HG03378 (cell line): Measurements from ENCODE around the gene HGF.

Experiments
- ATAC-seq: cut with Tn5 transposase; IDR thresholded peaks from one replicate; pipeline ENCODE4 v1.9.1; 2021; ENCODE audit warnings: mild to moderate bottlenecking, moderate library complexity; ENCODE audit not compliant: unreplicated experiment

Gene HGF

DNA sequence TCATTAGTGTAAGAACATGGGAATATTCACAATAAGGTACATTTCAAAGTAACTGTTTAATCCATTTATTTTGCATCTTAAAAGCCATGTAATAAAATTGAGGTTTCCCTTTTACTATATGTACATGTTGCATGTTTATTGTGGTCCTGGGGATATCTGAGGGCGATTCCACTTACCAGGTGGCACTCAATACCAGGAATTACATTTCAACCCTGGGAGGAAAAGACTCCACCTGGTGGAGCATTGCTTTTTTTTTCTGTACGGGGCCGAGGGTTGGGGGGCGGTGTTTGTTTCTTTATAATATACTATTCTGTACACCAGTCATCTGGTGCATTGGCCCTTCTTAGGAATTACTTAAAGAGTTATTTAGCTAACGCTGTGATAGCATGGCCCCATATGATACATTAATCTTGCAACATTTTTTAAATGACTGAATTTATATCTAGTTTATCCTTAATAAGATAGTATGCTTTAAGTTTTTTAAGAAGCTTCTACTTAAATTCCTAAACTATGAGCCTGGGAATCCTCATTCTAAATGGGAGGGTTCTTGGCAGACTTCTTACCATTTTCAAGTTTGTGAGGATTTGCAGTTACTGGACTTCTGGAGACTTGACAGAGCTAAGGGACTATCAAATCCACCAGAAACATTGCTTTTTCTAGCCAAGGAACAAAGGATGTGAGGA is 7.2 kb upstream of the HGF start:
- ATAC-seq: no peak

DNA sequence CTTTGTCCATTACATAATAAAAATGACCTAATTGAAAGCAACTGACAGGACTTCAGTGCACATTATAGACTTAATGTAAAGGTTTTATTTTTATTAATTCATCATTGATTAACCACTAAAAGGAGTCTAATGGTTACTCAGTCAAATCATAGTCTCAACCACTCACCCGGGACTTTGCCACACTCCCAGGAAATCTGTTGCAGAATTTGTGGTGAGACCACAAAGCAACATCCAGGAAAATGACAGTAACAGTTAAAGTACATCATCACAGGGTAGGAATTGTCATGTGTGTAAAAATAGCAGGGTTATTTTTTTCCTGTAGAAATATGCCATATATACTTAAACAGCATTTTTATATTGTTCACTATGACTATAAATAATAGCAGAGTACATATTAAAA is 6.3 kb upstream of the HGF start:
- no peak for ATAC-seq

DNA sequence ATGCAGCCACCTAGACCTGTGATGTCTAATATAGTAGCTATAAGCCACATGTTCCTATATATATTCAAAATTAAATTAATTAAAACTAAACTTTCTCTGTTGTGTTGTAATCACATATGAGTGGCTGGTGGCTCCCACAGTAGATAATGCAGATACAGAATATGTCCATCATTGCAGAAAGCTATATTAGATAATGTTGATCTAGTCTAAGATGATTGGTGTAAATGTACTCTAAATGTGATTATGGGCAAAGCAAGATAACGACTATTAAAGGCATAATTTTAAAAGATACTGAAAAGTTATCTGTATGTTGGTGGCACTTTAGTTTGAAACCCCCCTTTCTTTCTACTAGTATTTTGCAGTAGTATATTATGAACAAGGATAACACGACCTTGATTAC is 5.7 kb upstream of the HGF start:
- no peak for ATAC-seq

DNA sequence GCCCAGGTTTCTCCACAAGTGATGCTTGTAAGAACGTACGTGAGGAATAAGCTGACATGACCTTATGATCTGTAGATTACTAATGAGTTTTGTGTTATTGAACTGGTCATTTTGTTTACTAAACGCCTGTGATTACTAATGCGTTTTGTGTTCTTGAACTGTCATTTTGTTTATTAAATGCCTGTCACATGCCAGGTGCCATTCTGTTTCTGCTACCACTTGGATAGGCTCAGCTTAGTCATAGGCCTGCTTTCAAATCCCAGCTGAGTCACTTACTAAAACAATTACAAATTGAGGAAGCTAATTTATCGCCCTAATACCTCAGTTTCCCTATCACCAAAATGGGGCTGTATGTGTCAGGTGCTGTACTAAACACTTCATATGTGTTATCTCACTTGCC is 4.7 kb upstream of the HGF start:
- no peak for ATAC-seq

DNA sequence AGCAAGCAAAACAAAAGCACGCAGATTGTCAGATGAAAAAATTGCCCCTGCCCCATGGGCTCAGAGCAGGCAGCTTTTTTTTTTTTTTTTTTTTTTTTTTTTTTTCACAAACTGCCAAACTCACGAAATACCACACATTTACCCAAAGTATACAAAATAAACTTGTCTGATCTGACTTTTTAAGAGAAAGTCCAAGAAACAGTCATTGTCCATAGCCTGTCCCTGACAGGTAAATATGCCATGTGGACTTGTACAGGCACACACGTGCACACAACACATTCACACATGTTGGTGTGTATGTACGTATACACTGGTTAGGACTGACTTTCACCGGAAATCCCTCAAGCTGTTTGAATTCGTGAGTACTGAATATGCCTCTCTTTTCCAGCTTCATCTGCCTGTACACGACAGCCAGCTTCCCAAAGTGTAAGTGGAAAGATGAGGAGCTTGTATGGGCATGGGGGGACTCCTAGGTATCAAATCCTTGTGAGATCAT is 929 bp upstream of the HGF start:
- no peak for ATAC-seq

DNA sequence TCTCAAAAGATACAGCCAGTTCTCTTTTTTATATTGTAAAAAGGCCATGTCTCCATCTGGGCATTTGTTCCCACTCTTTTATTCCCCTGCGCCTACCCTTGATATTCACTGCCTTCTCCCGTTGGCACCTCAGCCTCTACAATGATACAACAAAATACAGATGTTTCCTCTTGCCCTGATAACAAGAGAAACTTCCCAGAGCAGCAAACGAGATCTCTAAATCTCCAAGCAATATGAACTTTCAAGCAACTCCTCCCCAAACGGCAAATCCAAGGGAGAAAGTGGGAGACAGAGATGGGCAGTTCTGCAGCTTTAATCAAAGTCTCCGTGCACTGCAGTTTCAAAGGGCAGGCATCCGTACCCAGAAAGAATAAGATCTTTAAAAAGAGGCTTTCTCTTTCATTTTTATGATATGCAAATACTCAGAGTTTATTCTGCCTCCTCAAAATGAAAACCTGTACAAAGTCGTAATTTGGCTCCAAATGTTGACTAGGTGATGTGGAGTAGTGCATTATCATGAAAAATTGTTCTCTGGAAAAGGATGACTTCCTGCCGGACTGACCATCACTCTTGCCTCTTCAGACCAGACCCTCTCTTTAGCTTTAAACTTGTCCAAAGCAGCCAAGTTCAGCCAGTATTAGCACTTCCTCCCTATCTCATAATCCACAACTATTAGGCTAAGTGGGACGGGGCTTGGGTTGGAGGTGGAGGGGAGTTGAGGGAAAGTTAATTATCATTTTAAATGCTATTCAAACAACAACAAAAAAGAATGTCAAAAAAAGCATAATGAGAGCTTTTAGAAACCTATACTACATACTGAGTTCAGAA is 682 bp downstream of the HGF start:
- ATAC-seq: no peak

DNA sequence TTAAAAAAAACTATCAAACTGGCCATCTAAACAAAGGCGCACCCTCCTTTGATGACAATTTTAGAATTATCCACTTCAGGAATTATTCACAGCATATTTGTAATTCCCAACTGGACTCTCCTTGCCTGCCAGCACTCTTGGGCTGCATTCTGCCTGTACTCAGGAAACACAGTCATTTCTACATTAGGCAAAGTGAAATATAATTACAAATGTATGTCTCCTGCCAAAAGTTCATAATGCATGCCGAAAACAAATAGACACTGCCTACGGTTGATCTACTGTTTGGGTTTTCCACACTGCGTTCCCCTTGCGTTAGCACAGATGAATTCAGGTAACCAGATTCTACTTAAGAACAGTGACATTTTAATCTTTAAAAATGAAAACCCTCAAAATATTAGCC is 1.9 kb downstream of the HGF start:
- no peak for ATAC-seq

DNA sequence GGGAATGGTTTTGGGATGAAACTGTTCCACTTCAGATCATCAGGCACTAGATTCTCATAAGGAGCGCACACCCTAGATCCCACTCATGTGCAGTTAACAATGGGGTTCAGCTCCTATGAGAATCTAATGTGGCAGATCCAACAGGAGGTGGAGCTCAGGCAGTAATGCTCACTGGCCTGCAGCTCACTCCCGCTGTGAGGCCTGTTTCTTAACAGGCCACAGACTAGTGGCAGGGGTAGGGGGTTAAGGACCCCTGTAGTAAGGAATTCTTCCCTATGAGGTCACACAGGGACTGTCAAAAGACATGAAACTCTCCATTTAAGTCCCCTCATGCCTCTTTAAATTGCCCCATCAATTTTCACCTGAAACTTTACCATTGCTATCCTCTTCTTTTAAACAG is 8.0 kb downstream of the HGF start:
- ATAC-seq: no peak

DNA sequence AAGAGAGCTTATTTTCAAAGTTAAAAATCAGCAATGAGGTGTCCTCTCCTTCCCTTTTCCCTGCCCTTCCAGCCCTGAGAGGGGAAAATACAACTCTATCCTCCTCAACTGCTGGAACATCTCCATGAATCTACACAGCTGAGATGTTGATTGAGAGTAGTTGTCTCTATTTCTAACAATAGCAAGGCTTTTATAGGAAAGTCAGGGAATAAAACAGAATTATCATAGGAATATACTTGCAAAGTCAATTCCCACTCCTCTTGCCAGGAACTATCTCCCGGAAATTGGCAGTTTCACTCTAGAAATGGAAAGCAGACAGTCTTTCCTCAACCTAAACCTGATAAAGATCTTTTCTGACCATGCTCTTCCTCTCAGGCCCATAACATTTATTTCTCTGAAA is 8.8 kb downstream of the HGF start:
- no peak for ATAC-seq

DNA sequence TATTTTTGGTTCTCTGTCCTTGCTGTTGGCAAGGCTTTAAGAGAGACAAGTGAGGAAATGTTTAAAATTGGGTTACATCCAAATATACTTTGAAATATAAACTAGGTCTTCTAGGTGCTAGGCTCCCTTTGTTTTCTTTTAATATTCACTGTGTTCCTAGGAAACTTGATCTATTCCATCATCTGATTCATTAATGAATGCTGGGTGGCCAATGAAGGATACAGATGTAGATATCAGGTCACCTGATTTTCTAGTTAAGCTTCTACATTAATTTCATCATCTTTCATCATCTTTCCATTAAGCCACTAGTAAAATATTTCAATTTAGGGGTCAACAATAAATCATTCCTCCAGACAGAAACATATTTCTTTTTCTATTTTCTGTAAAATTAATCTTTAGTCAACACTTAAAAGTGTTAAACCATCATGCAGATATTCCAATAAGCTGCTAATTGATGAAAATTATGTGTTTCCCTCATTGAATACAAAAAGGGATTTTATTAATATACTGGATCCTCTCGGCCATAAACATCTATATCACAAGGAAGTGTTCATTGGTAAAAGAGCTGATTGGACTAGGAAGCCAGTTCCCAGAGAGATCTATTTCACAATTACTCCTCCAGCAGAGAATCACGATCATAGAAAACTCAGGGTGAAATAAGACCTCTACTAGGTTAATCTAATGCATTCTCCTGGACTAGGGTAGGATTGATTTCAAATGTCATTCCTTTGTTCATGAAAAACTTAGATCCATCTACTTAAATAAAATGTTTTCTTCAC is 14.7 kb downstream of the HGF start:
- ATAC-seq: no peak

DNA sequence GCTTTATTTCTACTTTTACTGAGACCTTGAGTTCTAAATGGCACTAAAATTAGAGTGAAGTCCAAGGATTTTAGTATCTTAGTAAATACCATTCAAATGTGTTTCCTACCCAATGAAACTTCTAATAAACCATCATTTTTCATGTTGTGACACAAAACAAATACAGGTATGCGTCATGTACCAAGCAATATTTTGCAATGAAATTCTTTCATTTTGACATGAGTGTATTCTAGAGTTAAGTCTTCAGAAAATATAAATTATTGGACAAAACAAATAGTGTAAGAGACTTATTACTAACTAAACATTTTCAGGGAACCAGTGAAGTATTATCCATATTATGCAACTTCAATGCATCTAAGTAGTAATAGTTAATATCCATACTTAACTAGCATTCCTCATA is 16.5 kb downstream of the HGF start:
- no peak for ATAC-seq

DNA sequence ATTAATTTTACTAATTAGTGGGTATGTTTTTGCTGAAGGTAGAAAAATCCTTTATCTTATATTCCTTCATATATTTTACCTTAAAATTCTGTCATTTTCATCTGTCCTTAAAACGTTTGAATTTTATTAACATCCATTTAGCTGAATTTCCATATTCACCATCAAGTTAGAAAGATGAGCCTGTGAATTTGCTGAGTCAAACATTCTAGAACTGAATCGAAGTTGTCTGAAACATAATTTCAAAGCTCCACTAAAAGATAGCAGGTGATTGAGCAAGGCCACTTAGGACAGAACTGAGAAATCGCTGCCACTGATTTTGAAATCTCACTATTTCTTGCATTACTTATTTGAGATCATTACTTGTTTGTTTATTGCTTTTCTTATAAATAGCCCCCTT is 17.5 kb downstream of the HGF start:
- ATAC-seq: no peak

DNA sequence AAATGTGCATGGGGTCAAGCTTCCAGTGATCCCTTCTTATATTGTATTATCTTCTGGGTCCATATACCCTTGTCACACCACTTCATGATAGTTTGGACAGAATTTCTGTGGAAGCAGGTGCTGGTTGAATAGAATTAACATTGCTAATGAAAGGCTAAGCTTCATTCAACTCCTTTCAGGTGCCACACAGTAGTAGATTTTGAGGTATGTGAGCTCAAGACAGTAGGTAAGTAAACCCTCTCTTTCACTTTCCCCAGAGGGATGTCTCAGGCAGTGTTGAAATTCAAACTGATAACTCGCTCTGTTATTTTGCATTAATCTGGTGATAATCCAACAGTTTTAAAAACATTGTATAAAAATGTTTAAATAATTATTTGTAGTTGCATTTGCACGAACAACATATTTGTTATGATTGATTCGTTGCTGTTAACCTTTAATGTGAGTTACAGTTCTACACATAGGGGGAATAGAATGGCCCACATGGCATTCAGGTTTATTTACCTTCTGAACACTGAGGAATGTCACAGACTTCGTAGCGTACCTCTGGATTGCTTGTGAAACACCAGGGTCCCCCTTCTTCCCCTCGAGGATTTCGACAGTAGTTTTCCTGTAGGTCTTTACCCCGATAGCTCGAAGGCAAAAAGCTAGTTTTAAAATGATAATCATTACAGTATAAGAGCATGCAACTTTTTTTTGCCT is 18.1 kb downstream of the HGF start:
- ATAC-seq: no peak

DNA sequence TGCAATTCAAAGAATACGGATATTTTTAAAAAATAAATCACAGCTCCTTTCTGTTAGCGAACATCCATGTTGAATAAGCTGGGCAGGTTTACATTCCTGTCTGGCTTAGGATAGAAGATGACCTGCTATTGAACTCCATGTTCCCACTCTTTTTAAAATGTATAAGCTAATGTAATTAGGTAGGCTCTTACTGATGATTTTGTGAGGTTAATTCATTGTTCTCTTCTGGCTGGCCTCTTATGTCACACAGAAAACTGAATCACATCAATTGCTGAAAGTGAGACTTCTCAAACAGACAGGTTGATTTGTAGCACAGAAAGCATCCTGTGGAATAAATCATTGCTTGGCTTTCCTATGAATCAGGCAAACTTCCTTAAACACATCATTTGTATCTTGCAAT is 24.2 kb downstream of the HGF start:
- ATAC-seq: no peak

DNA sequence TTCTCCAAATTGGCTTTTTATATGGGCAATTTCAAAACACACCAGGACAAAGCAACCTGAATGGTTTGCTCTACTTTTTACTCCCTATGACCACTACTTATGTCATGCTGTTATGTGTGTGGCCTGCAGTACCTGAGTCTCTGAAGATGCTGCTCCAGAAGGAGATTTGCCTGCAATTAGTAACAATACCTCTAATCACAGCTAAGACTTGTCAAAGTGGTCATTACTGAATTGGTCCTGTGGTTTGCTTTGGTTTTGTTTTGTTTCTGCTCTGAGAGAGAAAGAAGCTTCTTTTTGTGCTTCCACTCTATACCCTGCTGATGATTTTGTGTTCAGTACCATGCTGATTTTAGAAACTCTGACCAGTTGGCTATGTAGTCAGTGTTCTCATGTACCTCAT is 25.5 kb downstream of the HGF start:
- no peak for ATAC-seq

DNA sequence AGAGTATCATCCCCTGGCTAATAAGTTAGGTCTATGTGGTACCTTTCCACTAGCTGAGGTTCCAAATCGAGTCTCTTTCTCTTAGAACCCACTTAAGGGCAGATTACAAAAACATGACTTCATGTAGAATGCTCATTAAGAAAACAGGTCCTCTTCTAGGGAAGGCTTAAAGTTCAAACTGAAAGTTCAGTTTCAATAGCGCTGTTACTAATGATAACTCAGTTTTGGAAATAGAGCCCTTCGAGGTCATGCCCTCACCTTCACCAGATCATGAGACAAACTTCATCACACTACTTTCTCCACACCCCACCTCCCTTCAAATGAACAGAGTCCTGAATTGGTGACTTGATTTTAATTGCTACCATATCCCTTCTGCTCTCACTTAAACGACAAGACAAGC is 26.2 kb downstream of the HGF start:
- ATAC-seq: no peak

DNA sequence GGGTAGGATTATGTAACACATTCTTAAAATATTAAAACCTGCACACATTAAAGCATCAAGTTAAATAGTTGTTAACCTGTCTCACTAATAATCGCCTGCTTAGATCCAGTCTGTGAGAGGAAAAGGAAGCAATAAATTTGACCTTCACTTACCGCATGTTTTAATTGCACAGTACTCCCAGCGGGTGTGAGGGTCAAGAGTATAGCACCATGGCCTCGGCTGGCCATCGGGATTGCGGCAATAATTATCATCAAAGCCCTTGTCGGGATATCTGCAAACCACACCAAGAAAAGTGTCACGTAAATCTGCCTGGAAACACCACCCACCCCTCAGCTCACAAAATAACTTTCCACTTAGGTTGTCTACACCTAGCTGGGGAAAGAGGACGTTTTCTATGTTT is 26.6 kb downstream of the HGF start:
- ATAC-seq: no peak

DNA sequence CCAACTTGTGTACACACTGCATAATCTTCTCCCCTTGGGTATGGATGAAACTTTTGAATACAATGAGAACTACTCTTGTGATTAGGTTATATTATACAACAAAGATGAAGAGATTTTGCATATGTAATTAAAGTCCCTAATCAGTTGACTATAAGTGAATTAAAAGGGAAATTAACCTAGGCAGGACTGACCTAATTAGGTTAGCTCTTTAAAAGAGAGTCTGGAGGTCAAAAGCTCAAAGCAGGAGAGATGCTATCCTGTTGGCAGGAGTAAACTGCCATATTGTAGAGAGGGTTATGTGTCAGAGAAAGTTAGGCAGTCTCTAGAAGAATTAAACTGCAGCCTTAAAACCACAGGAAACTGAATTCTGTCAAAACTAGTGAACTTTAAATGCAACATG is 29.4 kb downstream of the HGF start:
- no peak for ATAC-seq

DNA sequence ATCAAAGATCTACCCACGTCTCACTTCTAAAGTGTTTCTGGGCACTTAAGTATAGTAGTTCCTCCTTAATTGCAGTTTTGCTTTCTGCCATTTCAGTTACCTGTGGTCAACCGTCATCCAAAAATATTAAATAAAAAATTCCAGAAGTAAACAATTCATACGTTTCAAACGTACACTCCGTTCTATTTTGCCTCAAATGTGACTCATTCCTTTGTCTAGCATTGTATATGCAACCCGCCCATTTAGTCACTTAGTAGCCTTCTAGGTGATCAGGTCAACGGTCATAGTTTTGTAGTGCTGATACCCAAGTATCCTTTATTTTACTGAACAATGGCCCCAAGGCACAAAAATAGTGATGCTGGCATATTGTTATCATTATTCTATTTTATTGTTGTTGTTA is 33.8 kb downstream of the HGF start:
- no peak for ATAC-seq

DNA sequence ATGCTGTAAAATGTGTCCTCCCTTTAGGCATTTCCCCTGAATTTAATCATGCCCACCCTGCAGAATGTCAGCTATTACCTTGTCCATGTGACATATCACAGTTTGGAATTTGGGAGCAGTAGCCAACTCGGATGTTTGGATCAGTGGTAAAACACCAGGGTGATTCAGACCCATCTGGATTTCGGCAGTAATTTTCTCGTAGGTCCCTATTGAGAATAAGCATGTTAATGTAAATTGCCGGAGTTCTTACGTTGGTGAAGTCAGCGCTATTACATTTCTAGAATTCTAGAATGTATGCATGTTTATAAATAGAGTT is 44.1 kb downstream of the HGF start:
- no peak for ATAC-seq
